Neural cell (in vitro differentiated cells): Measurements from ENCODE around the gene NME7. TPM values are rescaled to one million over a fixed set of nuclear protein-coding genes. Genes with fewer than 3 reads are reported as not detected.

Experiments used
- H2AFZ ChIP-seq: fragments of 200-600, 300-800 bp; sonication (generic), shearing (Covaris generic); 2 replicates; pipeline ENCODE4 v1.6.0; 2014; ENCODE audit warnings: low read depth, mild to moderate bottlenecking, antibody characterized with exemption, low read length, moderate library complexity
- H3F3A ChIP-seq: fragments of 200-600 bp; shearing (Covaris generic); 2 replicates; pipeline ENCODE4 v1.6.1; 2016; ENCODE audit warnings: mild to moderate bottlenecking, moderate library complexity, mixed read lengths, antibody characterized with exemption, low read length; ENCODE audit not compliant: insufficient read depth, poor library complexity, severe bottlenecking
- H3K27ac ChIP-seq: fragments of 200-600, 300-800 bp; sonication (generic), shearing (Covaris generic); 2 replicates; pipeline ENCODE4 v1.5.1; 2014; ENCODE audit warnings: mild to moderate bottlenecking, low read length, moderate library complexity
- H3K27me3 ChIP-seq: fragments of 300-800, 200-600 bp; sonication (generic), shearing (Covaris generic); 2 replicates; pipeline ENCODE4 v1.6.0; 2014; ENCODE audit warnings: mild to moderate bottlenecking, low read depth, low read length, moderate library complexity; ENCODE audit not compliant: insufficient read depth
- H3K36me3 ChIP-seq: fragments of 300-800, 200-600 bp; sonication (generic), shearing (Covaris generic); 2 replicates; pipeline ENCODE4 v1.5.1; 2014; ENCODE audit warnings: mild to moderate bottlenecking, antibody characterized with exemption, low read length, moderate library complexity; ENCODE audit not compliant: insufficient read depth
- H3K4me2 ChIP-seq: fragments of 300-800, 200-600 bp; sonication (generic), shearing (Covaris generic); 2 replicates; pipeline ENCODE4 v1.6.0; 2014; ENCODE audit warnings: mild to moderate bottlenecking, low read length
- H3K4me3 ChIP-seq: fragments of 300-800, 200-600 bp; sonication (generic), shearing (Covaris generic); 2 replicates; pipeline ENCODE4 v1.5.1; 2014; ENCODE audit warnings: mild to moderate bottlenecking, low read length, moderate library complexity
- H3K79me2 ChIP-seq: fragments of 200-600 bp; shearing (Covaris generic); replicated peaks from 2 replicates; pipeline ENCODE4 v1.6.0; 2014; ENCODE audit warnings: mild to moderate bottlenecking, low read length, moderate library complexity; ENCODE audit not compliant: insufficient read depth
- H3K9ac ChIP-seq: fragments of 300-800, 200-600 bp; sonication (generic), shearing (Covaris generic); 2 replicates; pipeline ENCODE4 v1.6.1; 2016; ENCODE audit warnings: mild to moderate bottlenecking, low read length, mixed read lengths
- H3K9me2 ChIP-seq: fragments of 200-600 bp; shearing (Covaris generic); 2 replicates; pipeline ENCODE4 v1.6.1; 2016; ENCODE audit warnings: mild to moderate bottlenecking, low read length, mixed read lengths; ENCODE audit not compliant: insufficient read depth
- H3K9me3 ChIP-seq: fragments of 200-600, 300-800 bp; sonication (generic), shearing (Covaris generic); 2 replicates; pipeline ENCODE4 v1.6.1; 2016; ENCODE audit warnings: mild to moderate bottlenecking, mixed run types, low read length, moderate library complexity, mixed read lengths
- H4K20me1 ChIP-seq: fragments of 200-600 bp; shearing (Covaris generic); 2 replicates; pipeline ENCODE4 v1.6.1; 2016; ENCODE audit warnings: mild to moderate bottlenecking, mixed run types; ENCODE audit not compliant: insufficient read depth
- CTCF ChIP-seq: fragments of 450-650 bp; IDR thresholded peaks from 2 replicates; pipeline ENCODE4 v1.5.1; 2014; ENCODE audit warnings: antibody characterized with exemption, mild to moderate bottlenecking, moderate library complexity; ENCODE audit not compliant: poor library complexity, severe bottlenecking
- EP300 ChIP-seq: fragments of 450-650 bp; conservative IDR thresholded peaks from 2 replicates; pipeline ENCODE4 v1.6.1; 2014; ENCODE audit warnings: antibody characterized with exemption, mild to moderate bottlenecking, moderate library complexity; ENCODE audit not compliant: poor library complexity, severe bottlenecking
- EZH2 ChIP-seq: fragments of 200-600, 300-800 bp; shearing (Covaris generic), sonication (generic); IDR thresholded peaks from 2 replicates; pipeline ENCODE4 v1.6.1; 2014; ENCODE audit warnings: antibody characterized with exemption, low read length, borderline replicate concordance, mild to moderate bottlenecking; ENCODE audit not compliant: insufficient read depth, poor library complexity, severe bottlenecking
- MXI1 ChIP-seq: fragments of 450-650 bp; conservative IDR thresholded peaks from 2 replicates; pipeline ENCODE4 v1.6.1; 2014; ENCODE audit warnings: antibody characterized with exemption, mild to moderate bottlenecking; ENCODE audit not compliant: poor library complexity, severe bottlenecking
- POLR2AphosphoS5 ChIP-seq: IDR thresholded peaks from 2 replicates; pipeline ENCODE4 v1.6.1; 2012
- RAD21 ChIP-seq: fragments of 450-650 bp; conservative IDR thresholded peaks from 2 replicates; pipeline ENCODE4 v1.6.1; 2014; ENCODE audit warnings: antibody characterized with exemption, mild to moderate bottlenecking, moderate library complexity
- REST ChIP-seq: IDR thresholded peaks from 2 replicates; pipeline ENCODE4 v1.6.1; 2012; ENCODE audit warnings: borderline replicate concordance
- SMC3 ChIP-seq: fragments of 450-650 bp; conservative IDR thresholded peaks from 2 replicates; pipeline ENCODE4 v1.6.1; 2014; ENCODE audit warnings: antibody characterized with exemption, mild to moderate bottlenecking, moderate library complexity; ENCODE audit not compliant: poor library complexity
- TAF1 ChIP-seq: IDR thresholded peaks from 2 replicates; pipeline ENCODE4 v1.6.1; 2012; ENCODE audit warnings: low read depth
- polyA plus RNA-seq: library from polyadenylated mRNA; depleted of rRNA; stranded (reverse); fragments of >200 nt; gene quantifications from 2 replicates; pipeline ENCODE4 v1.2.3, GENCODE V29; 2014

NME7 gene
- polyA plus RNA-seq, 1 donor from 2014 or later, result 42.4 TPM

- no peak overlapping the region for H3K4me3 ChIP-seq
- no peak overlapping the region for H3K27ac ChIP-seq
- no peaks in the 10 kb centered on the region for H3K9me2 ChIP-seq
- H4K20me1 ChIP-seq, result no peaks in the 10 kb centered on the region
- no peak overlapping the region for H3K4me2 ChIP-seq
- H3K79me2 ChIP-seq, result peaks cover 15% of the 10 kb centered on the region
- no peaks in the 10 kb centered on the region for H3K27me3 ChIP-seq
- no peak overlapping the region for H3K9ac ChIP-seq
- TF ChIP-seq TAF1, result no peak
- no peak for TF ChIP-seq REST
- TF ChIP-seq EZH2, result no peak
- TF ChIP-seq EP300, result no peak
- TF ChIP-seq MXI1, result no peak
- TF ChIP-seq SMC3, result no peak
- TF ChIP-seq CTCF, result no peak
- no peak for TF ChIP-seq RAD21
- no peak for TF ChIP-seq POLR2AphosphoS5
- H3F3A ChIP-seq, result no peaks in the 10 kb centered on the region
- no peak overlapping the region for H2AFZ ChIP-seq
- H3K9me3 ChIP-seq, result no peaks in the 10 kb centered on the region
- H3K36me3 ChIP-seq, result peaks cover 23% of the 10 kb centered on the region
Measured at GRCh38 chr1:169115891-169116585, 251.6 kb downstream of the NME7 start.

GRCh38 chr1:169113613-169114119 is 253.9 kb downstream of the NME7 start:
- H3K27ac ChIP-seq, result no peak overlapping the region
- no peak overlapping the region for H2AFZ ChIP-seq
- H3F3A ChIP-seq, result no peaks in the 10 kb centered on the region
- TF ChIP-seq POLR2AphosphoS5 (no peak), EP300 (no peak), REST (no peak), EZH2 (no peak), SMC3 (no peak), MXI1 (no peak), RAD21 (no peak), CTCF (no peak), TAF1 (no peak)
- H3K27me3 ChIP-seq, result no peaks in the 10 kb centered on the region
- no peak overlapping the region for H3K9ac ChIP-seq
- H3K9me3 ChIP-seq, result no peaks in the 10 kb centered on the region
- H3K79me2 ChIP-seq, result peaks cover 39% of the 10 kb centered on the region
- H3K4me3 ChIP-seq, result no peak overlapping the region
- no peaks in the 10 kb centered on the region for H4K20me1 ChIP-seq
- H3K36me3 ChIP-seq, result peaks cover 23% of the 10 kb centered on the region
- no peaks in the 10 kb centered on the region for H3K9me2 ChIP-seq
- H3K4me2 ChIP-seq, result no peak overlapping the region
